SK-N-MC (cell line): Measurements from ENCODE around the gene MAML1.
"Not testable (repeated sequence)": the region's sequence is repeated elsewhere in the genome, so short reads cannot be mapped to it uniquely, and the experiment has no call there.

Experiments
- DNase-seq: peaks from one replicate; pipeline ENCODE4 v3.0.0-alpha.2; 2011; ENCODE audit warnings: low read depth, low spot score
- H3K27ac ChIP-seq: fragments of 200-600 bp; sonication (generic); 2 replicates; pipeline ENCODE4 v1.5.1; 2016; ENCODE audit warnings: mixed run types
- H3K36me3 ChIP-seq: fragments of 200-600 bp; sonication (generic); 2 replicates; pipeline ENCODE4 v1.6.1; 2017; ENCODE audit warnings: antibody characterized with exemption, low read length, mixed read lengths; ENCODE audit not compliant: insufficient read depth
- H3K4me3 ChIP-seq: fragments of 200-600 bp; sonication (generic); 2 replicates; pipeline ENCODE4 v1.5.1; 2016
- H3K9ac ChIP-seq: fragments of 200-600 bp; sonication (generic); 2 replicates; pipeline ENCODE4 v1.8.0; 2017; ENCODE audit warnings: mixed run types, mixed read lengths; ENCODE audit not compliant: insufficient read length
- H3K9me3 ChIP-seq: fragments of 200-600 bp; sonication (generic); 2 replicates; pipeline ENCODE4 v1.6.1; 2017; ENCODE audit warnings: low read depth, mild to moderate bottlenecking, antibody characterized with exemption, low read length, moderate library complexity, mixed read lengths
- EZH2 ChIP-seq: fragments of 200-600 bp; sonication (generic); IDR thresholded peaks from one replicate; pipeline ENCODE4 v1.6.1; 2017; ENCODE audit warnings: antibody characterized with exemption
- FOXP2 ChIP-seq: optimal IDR thresholded peaks from 2 replicates; pipeline ENCODE3; 2011; ENCODE audit warnings: mild to moderate bottlenecking, moderate library complexity; ENCODE audit not compliant: insufficient read depth; ENCODE audit errors: extremely low read length, control extremely low read depth
- POLR2AphosphoS5 ChIP-seq: IDR thresholded peaks from 2 replicates; pipeline ENCODE4 v1.6.1; 2012; ENCODE audit warnings: mild to moderate bottlenecking, low read depth, low read length, borderline replicate concordance

Gene MAML1

DNA sequence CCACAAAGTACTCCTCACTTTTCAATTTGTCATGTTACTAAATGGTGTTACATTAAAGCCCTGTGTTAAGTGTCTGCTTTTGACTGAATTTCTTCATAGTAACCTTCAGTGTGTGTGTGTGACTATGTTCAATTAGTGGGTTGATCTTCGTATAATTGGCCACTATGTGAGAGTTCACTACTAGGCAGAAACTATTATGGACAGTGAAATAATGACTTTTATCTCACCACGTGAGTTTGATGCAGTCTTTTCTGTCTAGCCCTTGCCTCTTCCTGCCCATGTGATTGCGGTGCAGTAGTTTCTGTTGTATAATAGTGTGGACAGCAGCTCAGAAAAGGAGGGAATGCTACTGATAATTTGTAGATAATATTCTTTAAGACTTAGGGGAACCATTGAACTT is 1.8 kb upstream of the MAML1 start:
- DNase-seq: no peak

GRCh38 chr5:179731791-179732411 is 721 bp upstream of the MAML1 start:
- DNase-seq: no peak
- Histone ChIP-seq H3K9me3 (no peaks in the 10 kb centered on the region), H3K9ac (peak overlapping the region; percentile 26), H3K27ac (peak overlapping the region; percentile 88), H3K36me3 (peaks cover 54% of the 10 kb centered on the region), H3K4me3 (peak overlapping the region; percentile 99)
- TF ChIP-seq FOXP2: no peak
- TF ChIP-seq EZH2: no peak
- no peak for TF ChIP-seq POLR2AphosphoS5

More for the DNA sequence above, 1.8 kb upstream of the MAML1 start:
- Histone ChIP-seq H3K4me3 (no peak overlapping the region), H3K9ac (no peak overlapping the region), H3K36me3 (peaks cover 64% of the 10 kb centered on the region), H3K9me3 (no peaks in the 10 kb centered on the region), H3K27ac (peak overlapping the region; percentile 88)
- TF ChIP-seq EZH2: no peak

DNA sequence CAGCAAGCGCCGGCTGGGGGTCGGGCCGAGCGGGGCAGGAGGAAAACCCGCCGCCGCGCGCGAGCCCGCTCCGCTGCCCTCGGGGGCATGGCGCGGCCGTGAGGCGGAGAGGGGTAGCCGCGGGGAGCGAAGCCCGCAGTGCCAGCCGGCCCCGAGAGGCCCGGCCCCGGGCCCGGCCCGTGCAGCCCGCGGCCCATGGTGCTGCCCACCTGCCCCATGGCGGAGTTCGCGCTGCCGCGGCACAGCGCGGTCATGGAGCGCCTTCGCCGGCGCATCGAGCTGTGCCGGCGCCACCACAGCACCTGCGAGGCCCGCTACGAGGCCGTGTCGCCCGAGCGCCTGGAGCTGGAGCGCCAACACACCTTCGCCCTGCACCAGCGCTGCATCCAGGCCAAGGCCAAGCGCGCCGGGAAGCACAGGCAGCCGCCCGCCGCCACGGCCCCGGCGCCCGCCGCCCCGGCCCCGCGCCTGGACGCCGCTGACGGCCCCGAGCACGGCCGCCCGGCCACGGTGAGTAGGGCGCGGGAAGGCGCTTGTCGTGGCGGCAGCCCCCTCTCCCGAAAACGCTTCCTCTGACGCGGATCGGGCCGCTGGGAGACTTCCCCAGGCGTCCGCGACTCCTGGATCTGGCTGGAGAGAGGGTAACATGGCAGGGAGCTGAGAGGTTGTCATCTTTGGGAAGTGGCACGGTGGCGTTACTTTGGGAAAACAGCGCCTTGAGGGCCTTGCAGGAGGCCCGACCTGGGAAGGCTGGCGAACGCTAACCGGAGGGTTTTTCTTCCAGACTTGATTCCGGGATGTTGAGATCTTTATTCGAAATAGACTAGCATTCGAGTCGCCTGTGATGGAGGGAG is 523 bp downstream of the MAML1 start:
- Histone ChIP-seq H3K9me3 (no peaks in the 10 kb centered on the region), H3K27ac (peak overlapping the region; percentile 86), H3K4me3 (peak overlapping the region; percentile 99), H3K36me3 (peaks cover 53% of the 10 kb centered on the region), H3K9ac (peak overlapping the region; percentile 97)
- TF ChIP-seq FOXP2 (no peak), POLR2AphosphoS5 (no peak), EZH2 (no peak)
- no peak for DNase-seq

- peak overlapping the region; percentile 51 for H3K27ac ChIP-seq
- DNase-seq: no peak
- H3K9me3 ChIP-seq: no peaks in the 10 kb centered on the region
- no peak for TF ChIP-seq POLR2AphosphoS5
- no peak for TF ChIP-seq FOXP2
- TF ChIP-seq EZH2: no peak
- peak overlapping the region; percentile 97 for H3K9ac ChIP-seq
- peaks cover 53% of the 10 kb centered on the region for H3K36me3 ChIP-seq
- peak overlapping the region; percentile 99 for H3K4me3 ChIP-seq
These were observed 1.1 kb downstream of the MAML1 start for GRCh38 chr5:179733772-179734126.

- Histone ChIP-seq H3K36me3 (peaks cover 47% of the 10 kb centered on the region), H3K4me3 (peak overlapping the region; percentile 99), H3K9me3 (no peaks in the 10 kb centered on the region), H3K27ac (no peak overlapping the region), H3K9ac (peak overlapping the region; percentile 97)
- TF ChIP-seq FOXP2: no peak
- TF ChIP-seq EZH2: no peak
- no peak for TF ChIP-seq POLR2AphosphoS5
- no peak for DNase-seq
These were observed 2.0 kb downstream of the MAML1 start for GRCh38 chr5:179734536-179735164.

DNA sequence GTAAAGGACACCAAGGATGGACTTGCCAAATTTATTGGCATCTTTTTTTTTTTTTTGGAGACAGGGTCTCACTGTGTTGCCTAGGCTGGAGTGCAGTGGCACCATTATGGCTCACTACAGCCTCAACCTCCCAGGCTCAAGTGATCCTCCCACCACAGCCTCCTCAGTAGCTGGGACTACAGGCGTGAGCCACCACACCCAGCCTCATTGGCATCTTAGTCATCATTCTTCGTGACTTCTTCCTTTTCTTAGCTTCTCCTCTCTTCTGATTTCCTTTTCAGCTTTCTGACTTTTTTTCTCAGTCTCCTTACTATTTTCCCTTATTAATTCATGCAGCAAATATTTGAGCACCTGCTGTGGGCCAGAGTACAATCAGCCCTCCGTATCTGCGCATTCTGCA is 6.1 kb downstream of the MAML1 start:
- peaks cover 38% of the 10 kb centered on the region for H3K36me3 ChIP-seq
- H3K9me3 ChIP-seq: no peaks in the 10 kb centered on the region
- H3K9ac ChIP-seq: no peak overlapping the region
- H3K27ac ChIP-seq: no peak overlapping the region
- no peak for DNase-seq
- no peak overlapping the region for H3K4me3 ChIP-seq
- TF ChIP-seq EZH2 (no peak), FOXP2 (no peak), POLR2AphosphoS5 (no peak)

GRCh38 chr5:179744106-179744505 is 11.5 kb downstream of the MAML1 start:
- H3K9me3 ChIP-seq, H3K27ac ChIP-seq, DNase-seq, H3K4me3 ChIP-seq, H3K9ac ChIP-seq: not testable (repeated sequence)
- peaks cover 25% of the 10 kb centered on the region for H3K36me3 ChIP-seq

- TF ChIP-seq EZH2 (no peak), POLR2AphosphoS5 (no peak), FOXP2 (no peak)
- H3K4me3 ChIP-seq: no peak overlapping the region
- no peak for DNase-seq
- H3K36me3 ChIP-seq: peaks cover 29% of the 10 kb centered on the region
- no peak overlapping the region for H3K9ac ChIP-seq
- no peaks in the 10 kb centered on the region for H3K9me3 ChIP-seq
- no peak overlapping the region for H3K27ac ChIP-seq
These were observed 14.2 kb downstream of the MAML1 start for GRCh38 chr5:179746872-179747271.

DNA sequence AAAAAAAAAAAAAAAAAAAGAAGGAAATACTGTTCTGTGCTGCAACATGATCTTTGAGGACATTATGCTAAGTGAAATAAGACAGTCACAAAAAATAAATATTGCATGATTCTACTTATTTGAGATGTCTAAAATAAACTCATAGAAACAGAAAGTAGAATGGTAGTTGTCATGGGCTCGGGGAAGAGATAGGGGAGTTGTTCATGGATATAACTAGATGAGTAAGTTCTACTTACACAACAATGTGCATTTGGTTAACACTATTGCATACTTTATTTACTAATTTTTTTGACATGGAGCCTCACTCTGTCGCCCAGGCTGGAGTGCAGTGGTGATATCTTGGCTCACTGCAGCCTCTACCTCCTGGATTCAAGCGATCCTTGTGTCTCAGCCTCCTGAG is 15.2 kb downstream of the MAML1 start:
- no peak for DNase-seq

More for the DNA sequence above, 15.2 kb downstream of the MAML1 start:
- no peak overlapping the region for H3K9ac ChIP-seq
- H3K27ac ChIP-seq: no peak overlapping the region
- TF ChIP-seq FOXP2 (no peak), POLR2AphosphoS5 (no peak), EZH2 (no peak)
- H3K4me3 ChIP-seq: no peak overlapping the region
- no peaks in the 10 kb centered on the region for H3K9me3 ChIP-seq
- peaks cover 23% of the 10 kb centered on the region for H3K36me3 ChIP-seq
